ENCODE measurements around the gene EEA1.
"Not testable (repeated sequence)": the region's sequence is repeated elsewhere in the genome, so short reads cannot be mapped to it uniquely, and the experiment has no call there.

The EEA1 gene

GRCh38 chr12:92759634-92760268, 169.3 kb downstream of the EEA1 start:
- no peak for DNase-seq (ENCODE audit: low spot score)
- TF ChIP-seq CTCF (IDR thresholded peaks at IDR 0.05; ENCODE audit: extremely low read depth, insufficient read depth, missing control alignments) = no peak
- in situ Hi-C loops (cut with MboI; ENCODE audit: low pct_unique_long_range_greater_than_20kb, low sequenced_read_pairs, unreplicated experiment) = no loop called here

- TF ChIP-seq CTCF (IDR thresholded peaks at IDR 0.05; ENCODE audit: extremely low read depth, insufficient read depth, missing control alignments) = no peak
- in situ Hi-C loops (cut with MboI; ENCODE audit: low pct_unique_long_range_greater_than_20kb, low sequenced_read_pairs, unreplicated experiment) = no loop called here
- no peak for DNase-seq (ENCODE audit: low spot score)
Observed at GRCh38 chr12:92757597-92758121, 171.4 kb downstream of the EEA1 start.

GRCh38 chr12:92756898-92757596, 172.0 kb downstream of the EEA1 start:
- no peak for TF ChIP-seq CTCF (IDR thresholded peaks at IDR 0.05; ENCODE audit: extremely low read depth, insufficient read depth, missing control alignments)
- DNase-seq (ENCODE audit: low spot score) = no peak
- in situ Hi-C loops (cut with MboI; ENCODE audit: low pct_unique_long_range_greater_than_20kb, low sequenced_read_pairs, unreplicated experiment) = no loop called here

- in situ Hi-C loops (cut with MboI; ENCODE audit: low pct_unique_long_range_greater_than_20kb, low sequenced_read_pairs, unreplicated experiment) = no loop called here
- no peak for TF ChIP-seq CTCF (IDR thresholded peaks at IDR 0.05; ENCODE audit: extremely low read depth, insufficient read depth, missing control alignments)
- DNase-seq (ENCODE audit: low spot score) = no peak
Observed at GRCh38 chr12:92753976-92754885, 174.9 kb downstream of the EEA1 start.

- DNase-seq (ENCODE audit: low spot score); in situ Hi-C loops (cut with MboI; ENCODE audit: low pct_unique_long_range_greater_than_20kb, low sequenced_read_pairs, unreplicated experiment): not testable (repeated sequence)
Observed at GRCh38 chr12:92749691-92750090, 179.4 kb downstream of the EEA1 start.

- no peak for DNase-seq (ENCODE audit: low spot score)
- in situ Hi-C loops (cut with MboI; ENCODE audit: low pct_unique_long_range_greater_than_20kb, low sequenced_read_pairs, unreplicated experiment) = no loop called here
- TF ChIP-seq CTCF (IDR thresholded peaks at IDR 0.05; ENCODE audit: extremely low read depth, insufficient read depth, missing control alignments) = no peak
Observed at GRCh38 chr12:92747151-92747550, 181.9 kb downstream of the EEA1 start.
